ENCODE data around the gene FAM13C.

GRCh38 chr10:59320355-59320754, 42.0 kb downstream of the FAM13C start:
- no peak for TF ChIP-seq CTCF (IDR thresholded peaks at IDR 0.05)
- TF ChIP-seq POLR2A (IDR thresholded peaks at IDR 0.05), result no peak
